Measurements from ENCODE around the gene ZC2HC1C. TPM values are rescaled to one million over a fixed set of nuclear protein-coding genes. Genes with fewer than 3 reads are reported as not detected.

Gene ZC2HC1C
- total and polyA plus RNA-seq, 9 of the 15 experiments (the other 6 are each of a cell fraction or from before 2014, with no cell fraction given): 6.3 to 9.2 (median 7.7) TPM

- TF ChIP-seq HNRNPK (IDR thresholded peaks at IDR 0.05; ENCODE audit: low read depth, low read length, poor library complexity, severe bottlenecking) (no peak), ZC3H8 (IDR thresholded peaks at IDR 0.05) (no peak), KAT7 (CRISPR knock-in tag; IDR thresholded peaks at IDR 0.05; ENCODE audit: borderline replicate concordance) (peak; percentile 59; the same call in 1 of the 2 replicates), GABPB1 (CRISPR knock-in tag; IDR thresholded peaks at IDR 0.05) (peak; percentile 98), COPS2 (conservative IDR thresholded peaks at IDR 0.05) (no peak), RBFOX2 (IDR thresholded peaks at IDR 0.05; ENCODE audit: low read depth, low read length) (peak; percentile 99), PRDM10 (IDR thresholded peaks at IDR 0.05; ENCODE audit: partially characterized antibody) (peak; percentile 81), CCNT2 (IDR thresholded peaks at IDR 0.05; ENCODE audit: borderline replicate concordance, extremely low read depth, insufficient read length, low read depth, low read length) (peak; percentile 23), CREB3L1 (IDR thresholded peaks at IDR 0.05; ENCODE audit: borderline replicate concordance, low read depth) (peak; percentile 49; the same call in 1 of the 2 replicates), ZNF583 (CRISPR knock-in tag; IDR thresholded peaks at IDR 0.05) (no peak; the same call in 1 of the 2 replicates), NFYB (IDR thresholded peaks at IDR 0.05; ENCODE audit: extremely low read depth, insufficient read length) (no peak), GABPB2 (CRISPR knock-in tag; conservative IDR thresholded peaks at IDR 0.05) (no peak), ELK1 (CRISPR knock-in tag; IDR thresholded peaks at IDR 0.05) (no peak), NFIX (CRISPR knock-in tag; IDR thresholded peaks at IDR 0.05; ENCODE audit: low read depth) (no peak), USF1 (CRISPR knock-in tag; IDR thresholded peaks at IDR 0.05) (no peak), TARDBP (IDR thresholded peaks at IDR 0.05) (no peak), CSDE1 (IDR thresholded peaks at IDR 0.05) (peak in 1 of 2 experiments; percentile 49; a peak in 1 of 4 replicates), NRF1 (conservative IDR thresholded peaks at IDR 0.05 in 1 of 2, IDR thresholded peaks at IDR 0.05 in 1 of 2) (peak; percentile 51 to 61), SRF (CRISPR knock-in tag; IDR thresholded peaks at IDR 0.05) (no peak), ETS2 (tag; IDR thresholded peaks at IDR 0.05; ENCODE audit: borderline replicate concordance, poor library complexity, severe bottlenecking) (no peak)
These were observed 57.4 kb downstream of the ZC2HC1C start, which contains the start of gene NEK9 (continued) for GRCh38 chr14:75126679-75127473.

Data from K562 (cell line).